Endothelial cell of umbilical vein (primary cell): Measurements from ENCODE around the gene ABCC1. TPM values are rescaled to one million over a fixed set of nuclear protein-coding genes. Genes with fewer than 3 reads are reported as not detected.

Experiments
- BruUV-seq: library from RNA; stranded (reverse); fragments of 400-500 nt; replicated peaks from 2 replicates; lab custom pipeline; 2021; lab: Mats Ljungman, UMichigan
- CTCF ChIA-PET: fragments of 300-600, 350-600 bp; sonication (Branson Sonifier 250); formaldehyde crosslinking; loops from one replicate; lab custom pipeline; 2021; ENCODE audit warnings: antibody characterized with exemption, inconsistent platforms; lab: Charles Lee
- POLR2A ChIA-PET: fragments of 300-600, 350-600 bp; sonication (Branson Sonifier 250); formaldehyde crosslinking; loops from one replicate; lab custom pipeline; 2021; ENCODE audit warnings: antibody characterized with exemption, inconsistent platforms; lab: Charles Lee
- DNase-seq: peaks from one replicate; pipeline ENCODE4 v3.0.0-alpha.2; 2011; ENCODE audit warnings: low read depth, low spot score
- FAIRE-seq: peaks from 2 replicates; lab custom pipeline; 2011; peaks lifted over from hg19 to GRCh38; lab: Jason Lieb, UNC
- H2AFZ ChIP-seq: 2 replicates; pipeline ENCODE4 v1.6.0; 2012; ENCODE audit warnings: low read depth, low read length, control low read depth, inconsistent platforms
- H3K27ac ChIP-seq: 2 replicates; pipeline ENCODE4 v1.5.1; 2011; ENCODE audit warnings: low read depth, mild to moderate bottlenecking, control low read depth, low read length, moderate library complexity; ENCODE audit not compliant: insufficient read depth
- H3K27me3 ChIP-seq, 2 experiments: 2 replicates each; pipeline versions ENCODE4 v1.6.0 to v1.6.1; 2011; ENCODE audit warnings: low read length in 2 of 2, mixed read lengths in 1 of 2; ENCODE audit not compliant: control insufficient read depth in 2 of 2, insufficient read depth in 2 of 2
- H3K36me3 ChIP-seq, 2 experiments: 2 replicates in 1 of 2; 3 replicates in 1 of 2; pipeline ENCODE4 v1.5.1; 2011; ENCODE audit warnings: low read length in 2 of 2, mild to moderate bottlenecking in 1 of 2, moderate library complexity in 1 of 2; ENCODE audit not compliant: control insufficient read depth in 2 of 2, insufficient read depth in 2 of 2; ENCODE audit errors: extremely low read depth in 1 of 2
- H3K4me1 ChIP-seq: 3 replicates; pipeline ENCODE4 v1.5.1; 2011; ENCODE audit warnings: mild to moderate bottlenecking, low read length; ENCODE audit not compliant: control insufficient read depth, insufficient read depth; ENCODE audit errors: extremely low read depth
- H3K4me2 ChIP-seq: 2 replicates; pipeline ENCODE4 v1.6.1; 2011; ENCODE audit warnings: low read length, control low read depth, mixed read lengths; ENCODE audit not compliant: insufficient read depth
- H3K4me3 ChIP-seq, 3 experiments: fragments of 200-600 bp in 1 of 3; sonication (generic), shearing (Covaris generic) in 1 of 3; replicated peaks in 1 of 3; 2 replicates each; pipeline ENCODE4 v1.5.1; 2011 to 2016; ENCODE audit warnings: control low read depth in 3 of 3, low read length in 3 of 3, mild to moderate bottlenecking in 2 of 3, inconsistent platforms in 1 of 3, low read depth in 1 of 3, moderate library complexity in 1 of 3; ENCODE audit not compliant: insufficient read depth in 1 of 3
- H3K79me2 ChIP-seq: 2 replicates; pipeline ENCODE4 v1.6.0; 2012; ENCODE audit warnings: low read length, inconsistent platforms; ENCODE audit not compliant: control insufficient read depth, insufficient read depth
- H3K9ac ChIP-seq: replicated peaks from 2 replicates; pipeline ENCODE3; 2011; ENCODE audit warnings: low read length, control low read depth; ENCODE audit not compliant: insufficient read depth; ENCODE audit errors: extremely low read depth
- H3K9me1 ChIP-seq: replicated peaks from 3 replicates; pipeline ENCODE4 v1.6.0; 2011; ENCODE audit warnings: mild to moderate bottlenecking, low read length; ENCODE audit not compliant: control insufficient read depth, insufficient read depth; ENCODE audit errors: extremely low read depth
- H3K9me3 ChIP-seq: replicated peaks from 2 replicates; pipeline ENCODE4 v1.5.1; 2012; ENCODE audit warnings: low read length, inconsistent platforms; ENCODE audit not compliant: control insufficient read depth, insufficient read depth
- H4K20me1 ChIP-seq: replicated peaks from 2 replicates; pipeline ENCODE3; 2011; ENCODE audit warnings: mild to moderate bottlenecking, low read length; ENCODE audit not compliant: control insufficient read depth, insufficient read depth; ENCODE audit errors: extremely low read depth
- EZH2 ChIP-seq: IDR thresholded peaks from 2 replicates; pipeline ENCODE4 v1.6.1; 2012; ENCODE audit warnings: borderline replicate concordance, low read depth, mild to moderate bottlenecking, moderate library complexity, low read length, inconsistent platforms; ENCODE audit not compliant: severe bottlenecking
- FOS ChIP-seq: IDR thresholded peaks from 2 replicates; pipeline ENCODE4 v1.6.1; 2011; ENCODE audit warnings: mild to moderate bottlenecking, low read length, moderate library complexity, borderline replicate concordance; ENCODE audit not compliant: insufficient read depth
- GATA2 ChIP-seq: IDR thresholded peaks from 2 replicates; pipeline ENCODE4 v1.7.0; 2011; ENCODE audit warnings: low read depth, mild to moderate bottlenecking, moderate library complexity, mixed read lengths, low read length; ENCODE audit not compliant: insufficient read length, insufficient read depth
- JUN ChIP-seq: IDR thresholded peaks from 2 replicates; pipeline ENCODE4 v1.6.1; 2011; ENCODE audit warnings: borderline replicate concordance, low read depth; ENCODE audit not compliant: insufficient read length, insufficient read depth
- MYC ChIP-seq: IDR thresholded peaks from one replicate; pipeline ENCODE4 v1.6.1; 2011; ENCODE audit warnings: mild to moderate bottlenecking, low read depth, low read length
- POLR2A ChIP-seq: IDR thresholded peaks from 2 replicates; pipeline ENCODE4 v1.6.1; 2012; ENCODE audit warnings: low read depth, mild to moderate bottlenecking, control low read depth, low read length
- POLR2AphosphoS5 ChIP-seq: IDR thresholded peaks from 2 replicates; pipeline ENCODE4 v1.6.1; 2012; ENCODE audit warnings: low read depth, mild to moderate bottlenecking, control low read depth, low read length, moderate library complexity; ENCODE audit not compliant: insufficient read depth
- dilution Hi-C: fragments of 300-500 bp; cut with MboI; formaldehyde crosslinking; loops from one replicate; pipeline ENCODE4 v1.15.0; 2019; ENCODE audit warnings: low sequenced_read_pairs; ENCODE audit not compliant: extremely low pct_ligation_motif_present
- intact Hi-C: fragments of 100-400 bp; cut with micrococcal nuclease; formaldehyde crosslinking; loops from one replicate; pipeline ENCODE4 v1.10.0; 2022
- polyA plus RNA-seq, 4 experiments: library from polyadenylated mRNA; depleted of rRNA in 3 of 4; stranded (reverse) in 3 of 4; unstranded in 1 of 4; fragments of >200 nt; gene quantifications; 2 replicates each; pipeline versions ENCODE4 v1.2.1 to v1.2.3, GENCODE V29; 2011 to 2012; ENCODE audit warnings: missing spikeins in 1 of 4
- total RNA-seq: library from RNA; stranded (reverse); gene quantifications from 2 replicates; pipeline ENCODE4 v1.2.3, GENCODE V29; 2021
- TF ChIP-seq, protein P1 (sequence below): IDR thresholded peaks from 2 replicates; pipeline ENCODE4 v1.6.1; 2011; ENCODE audit not compliant: insufficient read depth, insufficient read length
- TF ChIP-seq, protein P2 (sequence below), 2 donors: IDR thresholded peaks; 1 replicate in 1 of 2; 2 replicates in 1 of 2; pipeline ENCODE4 v1.5.1; 2011; ENCODE audit warnings: low read length in 2 of 2, mild to moderate bottlenecking in 2 of 2, moderate library complexity in 2 of 2, control low read depth in 1 of 2, inconsistent platforms in 1 of 2, low read depth in 1 of 2; ENCODE audit not compliant: insufficient read depth in 1 of 2; ENCODE audit errors: extremely low read depth in 1 of 2

ABCC1 gene
- total and polyA plus RNA-seq, 2 donors (not counting 3 experiments of a cell fraction or from before 2014, with no cell fraction given): 46.1 to 89.2 TPM

DNA sequence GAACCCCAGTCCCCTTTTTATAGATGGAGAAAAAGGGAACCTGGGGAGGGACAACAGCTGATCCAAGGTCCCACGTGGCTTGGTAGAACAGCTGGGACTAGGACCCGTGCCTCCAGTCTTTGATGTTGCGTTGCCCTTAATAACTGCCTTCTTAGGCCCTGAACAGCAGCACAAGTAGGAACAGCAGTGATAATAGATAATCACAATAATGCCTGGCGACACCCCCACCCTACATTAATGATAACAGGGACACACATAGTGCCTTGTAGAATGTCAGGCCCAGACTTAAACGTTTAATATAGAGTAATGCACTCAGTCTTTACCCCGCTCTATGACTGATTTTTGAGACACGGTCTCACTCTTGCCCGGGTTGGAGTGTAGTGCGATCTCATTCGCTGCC, 177.5 kb downstream of the ABCC1 start:
- TF ChIP-seq, protein P1, sequence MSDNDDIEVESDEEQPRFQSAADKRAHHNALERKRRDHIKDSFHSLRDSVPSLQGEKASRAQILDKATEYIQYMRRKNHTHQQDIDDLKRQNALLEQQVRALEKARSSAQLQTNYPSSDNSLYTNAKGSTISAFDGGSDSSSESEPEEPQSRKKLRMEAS: no peak
- TF ChIP-seq GATA2 (no peak), MYC (no peak), EZH2 (no peak), POLR2A (no peak), FOS (no peak), JUN (no peak), POLR2AphosphoS5 (no peak)
- TF ChIP-seq, protein P2, sequence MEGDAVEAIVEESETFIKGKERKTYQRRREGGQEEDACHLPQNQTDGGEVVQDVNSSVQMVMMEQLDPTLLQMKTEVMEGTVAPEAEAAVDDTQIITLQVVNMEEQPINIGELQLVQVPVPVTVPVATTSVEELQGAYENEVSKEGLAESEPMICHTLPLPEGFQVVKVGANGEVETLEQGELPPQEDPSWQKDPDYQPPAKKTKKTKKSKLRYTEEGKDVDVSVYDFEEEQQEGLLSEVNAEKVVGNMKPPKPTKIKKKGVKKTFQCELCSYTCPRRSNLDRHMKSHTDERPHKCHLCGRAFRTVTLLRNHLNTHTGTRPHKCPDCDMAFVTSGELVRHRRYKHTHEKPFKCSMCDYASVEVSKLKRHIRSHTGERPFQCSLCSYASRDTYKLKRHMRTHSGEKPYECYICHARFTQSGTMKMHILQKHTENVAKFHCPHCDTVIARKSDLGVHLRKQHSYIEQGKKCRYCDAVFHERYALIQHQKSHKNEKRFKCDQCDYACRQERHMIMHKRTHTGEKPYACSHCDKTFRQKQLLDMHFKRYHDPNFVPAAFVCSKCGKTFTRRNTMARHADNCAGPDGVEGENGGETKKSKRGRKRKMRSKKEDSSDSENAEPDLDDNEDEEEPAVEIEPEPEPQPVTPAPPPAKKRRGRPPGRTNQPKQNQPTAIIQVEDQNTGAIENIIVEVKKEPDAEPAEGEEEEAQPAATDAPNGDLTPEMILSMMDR (IDR thresholded peaks at IDR 0.05; ENCODE audit: extremely low read depth in 1 of 2, insufficient read depth in 1 of 2, low read depth in 1 of 2, low read length in 2 of 2): no peak
- Histone ChIP-seq H3K9me1 (no peaks in the 10 kb centered on the region), H3K4me2 (no peak overlapping the region), H3K9me3 (peaks cover 5% of the 10 kb centered on the region), H3K4me1 (no peaks in the 10 kb centered on the region), H3K79me2 (no peaks in the 10 kb centered on the region), H4K20me1 (no peaks in the 10 kb centered on the region), H3K27me3 (no peaks in the 10 kb centered on the region), H3K36me3 (peaks cover 14 to 31% of the 10 kb centered on the region in 2 experiments), H3K9ac (no peak overlapping the region), H3K27ac (no peak overlapping the region), H3K4me3 (no peak overlapping the region), H2AFZ (no peak overlapping the region)
- no peak for FAIRE-seq
- intact Hi-C loops (loop anchor here (1.0 to 10.0 kb wide), 5 partner anchors 44 to 361 kb away; no protein-coding TSS in a partner anchor), dilution Hi-C loops (no loop called here)
- no TSS peak for BruUV-seq
- ChIA-PET CTCF (interaction anchor here (1.0 to 2.7 kb wide), 5 partner anchors 239 to 361 kb away, joined by 3 to 28 read pairs (median 4); partner anchors contain the start of gene CEP20), POLR2A (no interaction called here)
- no peak for DNase-seq
